ENCODE results near the gene HMGB4.

DNA sequence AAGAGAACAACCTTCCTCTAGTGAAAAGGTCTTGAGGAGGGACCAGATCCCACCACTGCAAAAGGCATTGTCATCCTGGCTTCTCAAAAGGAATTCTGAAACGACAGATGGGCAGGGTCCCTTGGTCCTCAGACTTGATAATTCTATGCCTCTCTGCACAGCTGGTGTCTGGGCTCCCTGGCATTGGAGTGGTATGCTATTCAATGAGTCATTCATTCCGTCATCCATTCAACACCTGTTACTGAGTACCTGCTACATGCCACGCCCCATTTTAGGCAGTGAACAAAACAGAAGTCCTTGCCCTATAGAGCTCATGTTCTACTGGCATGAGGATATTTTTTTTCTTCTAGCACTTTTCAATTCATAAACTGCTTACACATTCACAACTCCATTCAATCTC, 45.8 kb upstream of the HMGB4 start:
- TF ChIP-seq, protein P1, sequence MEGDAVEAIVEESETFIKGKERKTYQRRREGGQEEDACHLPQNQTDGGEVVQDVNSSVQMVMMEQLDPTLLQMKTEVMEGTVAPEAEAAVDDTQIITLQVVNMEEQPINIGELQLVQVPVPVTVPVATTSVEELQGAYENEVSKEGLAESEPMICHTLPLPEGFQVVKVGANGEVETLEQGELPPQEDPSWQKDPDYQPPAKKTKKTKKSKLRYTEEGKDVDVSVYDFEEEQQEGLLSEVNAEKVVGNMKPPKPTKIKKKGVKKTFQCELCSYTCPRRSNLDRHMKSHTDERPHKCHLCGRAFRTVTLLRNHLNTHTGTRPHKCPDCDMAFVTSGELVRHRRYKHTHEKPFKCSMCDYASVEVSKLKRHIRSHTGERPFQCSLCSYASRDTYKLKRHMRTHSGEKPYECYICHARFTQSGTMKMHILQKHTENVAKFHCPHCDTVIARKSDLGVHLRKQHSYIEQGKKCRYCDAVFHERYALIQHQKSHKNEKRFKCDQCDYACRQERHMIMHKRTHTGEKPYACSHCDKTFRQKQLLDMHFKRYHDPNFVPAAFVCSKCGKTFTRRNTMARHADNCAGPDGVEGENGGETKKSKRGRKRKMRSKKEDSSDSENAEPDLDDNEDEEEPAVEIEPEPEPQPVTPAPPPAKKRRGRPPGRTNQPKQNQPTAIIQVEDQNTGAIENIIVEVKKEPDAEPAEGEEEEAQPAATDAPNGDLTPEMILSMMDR (IDR thresholded peaks at IDR 0.05) = no peak
- no peak for TF ChIP-seq ZFX (IDR thresholded peaks at IDR 0.05; ENCODE audit: borderline replicate concordance)

Data from 22Rv1 (cell line).